ENCODE results near the gene ZBED4. TPM values are rescaled to one million over a fixed set of nuclear protein-coding genes. Genes with fewer than 3 reads are reported as not detected.

The ZBED4 gene
- total and polyA plus RNA-seq, 2 donors (not counting 1 experiment from before 2014, with no cell fraction given) = 3.5 to 6.3 TPM

GRCh38 chr22:49936973-49937757, 83.5 kb downstream of the ZBED4 start:
- no peak overlapping the region for H3K4me2 ChIP-seq (ENCODE audit: extremely low read depth, insufficient read depth, low read length)
- no peak overlapping the region for H3K9ac ChIP-seq (ENCODE audit: insufficient read depth, low read length)
- no peaks in the 10 kb centered on the region for H3K27me3 ChIP-seq (ENCODE audit: control insufficient read depth, insufficient read depth, low read length)
- TF ChIP-seq EZH2 (IDR thresholded peaks at IDR 0.05; ENCODE audit: low read length, missing control alignments) = no peak
- no peak for TF ChIP-seq CTCF (conservative IDR thresholded peaks at IDR 0.05 in 1 of 2, IDR thresholded peaks at IDR 0.05 in 1 of 2; ENCODE audit: low read depth in 1 of 2, low read length in 2 of 2)
- H3K9me3 ChIP-seq (ENCODE audit: control insufficient read depth, insufficient read depth, low read depth, low read length) = no peaks in the 10 kb centered on the region
- H2AFZ ChIP-seq (ENCODE audit: low read length) = no peak overlapping the region
- no peaks in the 10 kb centered on the region for H4K20me1 ChIP-seq (ENCODE audit: control insufficient read depth, extremely low read depth, insufficient read depth, low read length)
- no peaks in the 10 kb centered on the region for H3K36me3 ChIP-seq (ENCODE audit: control insufficient read depth, insufficient read depth, low read length)
- peaks cover 24% of the 10 kb centered on the region for H3K4me1 ChIP-seq (ENCODE audit: control insufficient read depth, extremely low read depth, insufficient read depth, low read length)
- no peaks in the 10 kb centered on the region for H3K79me2 ChIP-seq (ENCODE audit: control insufficient read depth, insufficient read depth, low read length)
- peak in 1 of 2 donors; percentile 8 for DNase-seq (ENCODE audit: low read depth in 2 of 2)
- no peak overlapping the region for H3K27ac ChIP-seq (ENCODE audit: insufficient read depth, low read length)
- no peak overlapping the region for H3K4me3 ChIP-seq (replicated peaks in 1 of 4; ENCODE audit: control extremely low read depth in 1 of 4, insufficient read depth in 1 of 4, low read depth in 3 of 4, low read length in 4 of 4)

- no peak for DNase-seq (ENCODE audit: low read depth in 2 of 2)
- Histone ChIP-seq H3K36me3 (ENCODE audit: control insufficient read depth, insufficient read depth, low read length) (no peaks in the 10 kb centered on the region), H3K79me2 (ENCODE audit: control insufficient read depth, insufficient read depth, low read length) (no peaks in the 10 kb centered on the region), H3K4me3 (replicated peaks in 1 of 4; ENCODE audit: control extremely low read depth in 1 of 4, insufficient read depth in 1 of 4, low read depth in 3 of 4, low read length in 4 of 4) (no peak overlapping the region), H3K9me3 (ENCODE audit: control insufficient read depth, insufficient read depth, low read depth, low read length) (no peaks in the 10 kb centered on the region), H2AFZ (ENCODE audit: low read length) (no peak overlapping the region), H4K20me1 (ENCODE audit: control insufficient read depth, extremely low read depth, insufficient read depth, low read length) (no peaks in the 10 kb centered on the region), H3K9ac (ENCODE audit: insufficient read depth, low read length) (no peak overlapping the region), H3K4me2 (ENCODE audit: extremely low read depth, insufficient read depth, low read length) (no peak overlapping the region), H3K27me3 (ENCODE audit: control insufficient read depth, insufficient read depth, low read length) (no peaks in the 10 kb centered on the region), H3K4me1 (ENCODE audit: control insufficient read depth, extremely low read depth, insufficient read depth, low read length) (peaks cover 24% of the 10 kb centered on the region), H3K27ac (ENCODE audit: insufficient read depth, low read length) (no peak overlapping the region)
- TF ChIP-seq CTCF (conservative IDR thresholded peaks at IDR 0.05 in 1 of 2, IDR thresholded peaks at IDR 0.05 in 1 of 2; ENCODE audit: low read depth in 1 of 2, low read length in 2 of 2) (no peak), EZH2 (IDR thresholded peaks at IDR 0.05; ENCODE audit: low read length, missing control alignments) (no peak)
Measured at GRCh38 chr22:49937758-49938564, 84.3 kb downstream of the ZBED4 start.

- H3K27me3 ChIP-seq (ENCODE audit: control insufficient read depth, insufficient read depth, low read length) = no peaks in the 10 kb centered on the region
Measured at GRCh38 chr22:49938565-49939136, 85.0 kb downstream of the ZBED4 start.

More at GRCh38 chr22:49938565-49939136, 85.0 kb downstream of the ZBED4 start:
- H4K20me1 ChIP-seq (ENCODE audit: control insufficient read depth, extremely low read depth, insufficient read depth, low read length) = no peaks in the 10 kb centered on the region
- no peaks in the 10 kb centered on the region for H3K36me3 ChIP-seq (ENCODE audit: control insufficient read depth, insufficient read depth, low read length)
- H3K4me2 ChIP-seq (ENCODE audit: extremely low read depth, insufficient read depth, low read length) = no peak overlapping the region
- no peak overlapping the region for H3K4me3 ChIP-seq (replicated peaks in 1 of 4; ENCODE audit: control extremely low read depth in 1 of 4, insufficient read depth in 1 of 4, low read depth in 3 of 4, low read length in 4 of 4)
- DNase-seq (ENCODE audit: low read depth in 2 of 2) = no peak
- no peak overlapping the region for H2AFZ ChIP-seq (ENCODE audit: low read length)
- no peak overlapping the region for H3K27ac ChIP-seq (ENCODE audit: insufficient read depth, low read length)
- TF ChIP-seq EZH2 (IDR thresholded peaks at IDR 0.05; ENCODE audit: low read length, missing control alignments) (no peak), CTCF (conservative IDR thresholded peaks at IDR 0.05 in 1 of 2, IDR thresholded peaks at IDR 0.05 in 1 of 2; ENCODE audit: low read depth in 1 of 2, low read length in 2 of 2) (no peak)
- no peaks in the 10 kb centered on the region for H3K79me2 ChIP-seq (ENCODE audit: control insufficient read depth, insufficient read depth, low read length)
- no peak overlapping the region for H3K9ac ChIP-seq (ENCODE audit: insufficient read depth, low read length)
- H3K9me3 ChIP-seq (ENCODE audit: control insufficient read depth, insufficient read depth, low read depth, low read length) = no peaks in the 10 kb centered on the region
- H3K4me1 ChIP-seq (ENCODE audit: control insufficient read depth, extremely low read depth, insufficient read depth, low read length) = peaks cover 24% of the 10 kb centered on the region

Data from fibroblast of lung (primary cell).